SK-N-SH (cell line): ENCODE measurements around the gene CTCF. TPM values are rescaled to one million over a fixed set of nuclear protein-coding genes. Genes with fewer than 3 reads are reported as not detected.

Experiments used
- CTCF ChIA-PET: fragments of 300-600, 350-600 bp; formaldehyde crosslinking; extraction: SDS; loops from one replicate; lab custom pipeline; 2021; lab: Yijun Ruan, JAX
- POLR2A ChIA-PET: fragments of 350-600 bp; sonication (Branson Sonifier 250); formaldehyde crosslinking; extraction: SDS; loops from one replicate; lab custom pipeline; 2020; ENCODE audit warnings: antibody characterized with exemption, inconsistent platforms; lab: Yijun Ruan, JAX
- DNase-seq: peaks from one replicate; pipeline ENCODE4 v3.0.0; 2012
- H2AFZ ChIP-seq: fragments of 200-600 bp; sonication (generic); 2 replicates; pipeline ENCODE4 v1.8.1; 2016; ENCODE audit warnings: antibody characterized with exemption, mild to moderate bottlenecking, low read depth
- H3F3A ChIP-seq: fragments of 200-600 bp; sonication (generic); replicated peaks from 2 replicates; pipeline ENCODE3; 2016; ENCODE audit warnings: antibody characterized with exemption, mild to moderate bottlenecking; ENCODE audit not compliant: insufficient read depth
- H3K27ac ChIP-seq, 2 experiments: fragments of 200-500 bp in 1 of 2; fragments of 200-600 bp in 1 of 2; sonication (Bioruptor generic) in 1 of 2; sonication (generic), shearing (Covaris generic) in 1 of 2; 2 replicates each; pipeline versions ENCODE4 v1.5.1 to v1.6.1; 2014 to 2016; ENCODE audit warnings: low read depth in 2 of 2, inconsistent platforms in 1 of 2, low read length in 1 of 2, mild to moderate bottlenecking in 1 of 2, mixed read lengths in 1 of 2
- H3K27me3 ChIP-seq: fragments of 200-600 bp; sonication (generic), shearing (Covaris generic); 2 replicates; pipeline ENCODE4 v1.6.1; 2016; ENCODE audit warnings: mixed run types; ENCODE audit not compliant: insufficient read depth
- H3K36me3 ChIP-seq, 2 experiments: fragments of 200-500 bp in 1 of 2; fragments of 200-600 bp in 1 of 2; sonication (Bioruptor generic) in 1 of 2; sonication (generic) in 1 of 2; replicated peaks in 1 of 2; 2 replicates each; pipeline versions ENCODE3 to v1.5.1; 2014 to 2016; ENCODE audit warnings: low read length in 1 of 2, mild to moderate bottlenecking in 1 of 2; ENCODE audit not compliant: insufficient read depth in 2 of 2, control insufficient read depth in 1 of 2
- H3K4me1 ChIP-seq, 2 experiments: fragments of 200-500 bp in 1 of 2; fragments of 200-600 bp in 1 of 2; sonication (Bioruptor generic) in 1 of 2; sonication (generic), shearing (Covaris generic) in 1 of 2; 2 replicates each; pipeline versions ENCODE4 v1.5.1 to v1.6.1; 2014 to 2016; ENCODE audit warnings: low read depth in 1 of 2, low read length in 1 of 2, mixed run types in 1 of 2; ENCODE audit not compliant: insufficient read depth in 2 of 2, control insufficient read depth in 1 of 2
- H3K4me2 ChIP-seq: fragments of 200-600 bp; sonication (generic), shearing (Covaris generic); 2 replicates; pipeline ENCODE4 v1.6.1; 2017; ENCODE audit warnings: mixed run types
- H3K4me3 ChIP-seq, 2 experiments: fragments of 200-500 bp in 1 of 2; fragments of 200-600 bp in 1 of 2; sonication (Bioruptor generic) in 1 of 2; sonication (generic), shearing (Covaris generic) in 1 of 2; 2 replicates each; pipeline versions ENCODE4 v1.5.1 to v1.8.1; 2014 to 2016; ENCODE audit warnings: low read depth in 2 of 2, inconsistent platforms in 1 of 2, low read length in 1 of 2, mild to moderate bottlenecking in 1 of 2, mixed read lengths in 1 of 2, moderate library complexity in 1 of 2
- H3K79me2 ChIP-seq: fragments of 200-600 bp; sonication (generic); 2 replicates; pipeline ENCODE4 v1.8.1; 2017; ENCODE audit warnings: mild to moderate bottlenecking; ENCODE audit not compliant: insufficient read depth
- H3K9ac ChIP-seq: fragments of 200-600 bp; sonication (generic); 2 replicates; pipeline ENCODE4 v1.6.1; 2017; ENCODE audit warnings: mixed run types
- H3K9me2 ChIP-seq: fragments of 200-600 bp; sonication (generic); 2 replicates; pipeline ENCODE4 v1.6.1; 2017; ENCODE audit warnings: mixed run types
- H3K9me3 ChIP-seq: fragments of 200-600 bp; sonication (generic); 2 replicates; pipeline ENCODE4 v1.6.1; 2017; ENCODE audit warnings: mixed run types, mild to moderate bottlenecking, moderate library complexity
- H4K20me1 ChIP-seq: fragments of 200-600 bp; sonication (generic); 2 replicates; pipeline ENCODE4 v1.6.1; 2017; ENCODE audit warnings: mild to moderate bottlenecking, mixed run types; ENCODE audit not compliant: insufficient read depth
- EP300 ChIP-seq, 2 experiments: IDR thresholded peaks; 2 replicates each; pipeline versions ENCODE4 v1.4.0 to v1.6.1; 2012; ENCODE audit warnings: borderline replicate concordance in 1 of 2, low read depth in 1 of 2, low read length in 1 of 2
- GATA2 ChIP-seq: sonication (generic); formaldehyde crosslinking; IDR thresholded peaks from 2 replicates; pipeline ENCODE4 v1.5.0; 2020; ENCODE audit warnings: mild to moderate bottlenecking, missing genetic modification reagents
- NRF1 ChIP-seq: IDR thresholded peaks from 2 replicates; pipeline ENCODE4 v1.6.1; 2012; ENCODE audit warnings: low read depth, mild to moderate bottlenecking, low read length
- REST ChIP-seq: IDR thresholded peaks from 2 replicates; pipeline ENCODE4 v1.6.1; 2012; ENCODE audit warnings: mild to moderate bottlenecking, low read depth, low read length, moderate library complexity
- SMC3 ChIP-seq: IDR thresholded peaks from 2 replicates; pipeline ENCODE4 v1.6.1; 2012; ENCODE audit warnings: low read depth, low read length, improper control_type of control experiment
- TCF12 ChIP-seq: IDR thresholded peaks from 2 replicates; pipeline ENCODE4 v1.4.0; 2012
- TEAD4 ChIP-seq: IDR thresholded peaks from 2 replicates; pipeline ENCODE4 v1.4.0; 2012; ENCODE audit warnings: mild to moderate bottlenecking, borderline replicate concordance; ENCODE audit not compliant: insufficient read depth
- WGBS: methylation state at CpG from one replicate; pipeline ENCODE4 v1.1.6; 2017; ENCODE audit warnings: low lambda C conversion rate; 5-methylcytosine and 5-hydroxymethylcytosine counted together
- polyA plus RNA-seq, 3 experiments: library from polyadenylated mRNA; depleted of rRNA; stranded (reverse); fragments of >200 nt; gene quantifications; 2 replicates each; pipeline ENCODE4 v1.2.3, GENCODE V29; 2012
- TF ChIP-seq, protein P1 (sequence below): fragments of 150-350 bp; IDR thresholded peaks from 2 replicates; pipeline ENCODE4 v1.6.1; 2017; ENCODE audit warnings: antibody characterized with exemption, low read length, low read depth, borderline replicate concordance
- TF ChIP-seq, protein P2 (sequence below): IDR thresholded peaks from 2 replicates; pipeline ENCODE4 v1.4.0; 2012; ENCODE audit warnings: low read depth, borderline replicate concordance
- TF ChIP-seq, protein P3 (sequence below): fragments of 200-600 bp; sonication (generic); IDR thresholded peaks from 2 replicates; pipeline ENCODE4 v1.6.1; 2017; ENCODE audit warnings: antibody characterized with exemption, mild to moderate bottlenecking, moderate library complexity

CTCF gene
- polyA plus RNA-seq, 1 of the 3 experiments (the other 2 are of a cell fraction) = 19.6 TPM

DNA sequence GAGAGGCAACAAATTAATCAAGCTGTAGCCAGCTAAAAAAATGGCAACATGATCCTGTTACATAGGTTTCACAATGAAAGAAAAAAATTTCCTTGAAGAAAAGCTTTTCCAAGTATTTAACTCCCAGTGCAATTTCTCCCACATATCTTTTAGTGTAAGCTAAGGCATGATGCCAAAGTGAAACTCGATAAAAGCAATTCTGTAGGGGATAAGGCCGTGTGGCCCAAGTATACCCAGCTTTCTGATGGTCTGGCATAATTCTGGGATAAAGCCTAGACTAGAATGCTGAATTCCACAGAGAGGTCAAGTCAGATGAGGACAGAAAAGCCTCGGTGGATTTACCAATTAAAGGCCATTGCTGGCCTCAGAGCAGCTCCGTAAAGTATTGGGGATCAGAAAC lies 36.2 kb downstream of the CTCF start (continued):
- TF ChIP-seq, protein P1, sequence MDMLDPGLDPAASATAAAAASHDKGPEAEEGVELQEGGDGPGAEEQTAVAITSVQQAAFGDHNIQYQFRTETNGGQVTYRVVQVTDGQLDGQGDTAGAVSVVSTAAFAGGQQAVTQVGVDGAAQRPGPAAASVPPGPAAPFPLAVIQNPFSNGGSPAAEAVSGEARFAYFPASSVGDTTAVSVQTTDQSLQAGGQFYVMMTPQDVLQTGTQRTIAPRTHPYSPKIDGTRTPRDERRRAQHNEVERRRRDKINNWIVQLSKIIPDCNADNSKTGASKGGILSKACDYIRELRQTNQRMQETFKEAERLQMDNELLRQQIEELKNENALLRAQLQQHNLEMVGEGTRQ = no peak
- no peak for TF ChIP-seq REST

DNA sequence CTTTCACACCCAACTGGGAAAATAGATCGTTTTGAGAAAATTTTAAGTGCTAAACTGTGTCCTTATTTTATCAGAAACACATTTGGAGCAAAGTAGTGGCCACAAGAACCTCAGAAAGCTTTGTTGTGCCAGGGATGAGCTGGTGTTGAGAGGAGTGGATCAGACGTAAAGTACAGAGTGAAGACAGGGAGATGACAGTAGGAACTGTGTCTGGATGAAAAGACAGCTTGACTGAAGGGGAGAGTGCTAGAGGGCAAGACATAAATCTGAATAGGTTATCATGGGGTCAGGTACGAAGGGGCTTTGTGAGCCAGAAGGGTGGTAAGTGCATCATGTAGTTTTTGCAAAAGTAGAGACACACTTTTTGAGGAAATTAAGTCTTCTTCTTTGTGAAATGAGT lies 43.3 kb downstream of the CTCF start:
- no peaks in the 10 kb centered on the region for H3K4me1 ChIP-seq
- peaks cover 99% of the 10 kb centered on the region for H3K79me2 ChIP-seq
- POLR2A ChIA-PET = no interaction called here
- H3K9ac ChIP-seq = no peak overlapping the region
- CTCF ChIA-PET = no interaction called here
- H3K36me3 ChIP-seq = peaks cover under 1 to 2% of the 10 kb centered on the region in 2 experiments
- peaks cover 19% of the 10 kb centered on the region for H4K20me1 ChIP-seq
- no peaks in the 10 kb centered on the region for H3K9me3 ChIP-seq
- DNase-seq = no peak
- 95% methylated on average over 3 of the region's 3 CpGs for WGBS
- no peaks in the 10 kb centered on the region for H3K27me3 ChIP-seq
- no peak overlapping the region for H3K4me3 ChIP-seq
- no peaks in the 10 kb centered on the region for H3K9me2 ChIP-seq
- H3K27ac ChIP-seq = no peak overlapping the region
- no peak for TF ChIP-seq TCF12
- no peak for TF ChIP-seq GATA2 (CRISPR knock-in tag)
- no peak for TF ChIP-seq EP300 (IDR thresholded peaks at IDR 0.05; ENCODE audit: borderline replicate concordance in 1 of 2, low read depth in 1 of 2, low read length in 1 of 2)
- TF ChIP-seq, protein P1 = no peak
- no peak for TF ChIP-seq TEAD4
- no peak for TF ChIP-seq NRF1
- no peak for TF ChIP-seq SMC3
- TF ChIP-seq, protein P2, sequence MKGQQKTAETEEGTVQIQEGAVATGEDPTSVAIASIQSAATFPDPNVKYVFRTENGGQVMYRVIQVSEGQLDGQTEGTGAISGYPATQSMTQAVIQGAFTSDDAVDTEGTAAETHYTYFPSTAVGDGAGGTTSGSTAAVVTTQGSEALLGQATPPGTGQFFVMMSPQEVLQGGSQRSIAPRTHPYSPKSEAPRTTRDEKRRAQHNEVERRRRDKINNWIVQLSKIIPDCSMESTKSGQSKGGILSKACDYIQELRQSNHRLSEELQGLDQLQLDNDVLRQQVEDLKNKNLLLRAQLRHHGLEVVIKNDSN = no peak
- TF ChIP-seq, protein P3, sequence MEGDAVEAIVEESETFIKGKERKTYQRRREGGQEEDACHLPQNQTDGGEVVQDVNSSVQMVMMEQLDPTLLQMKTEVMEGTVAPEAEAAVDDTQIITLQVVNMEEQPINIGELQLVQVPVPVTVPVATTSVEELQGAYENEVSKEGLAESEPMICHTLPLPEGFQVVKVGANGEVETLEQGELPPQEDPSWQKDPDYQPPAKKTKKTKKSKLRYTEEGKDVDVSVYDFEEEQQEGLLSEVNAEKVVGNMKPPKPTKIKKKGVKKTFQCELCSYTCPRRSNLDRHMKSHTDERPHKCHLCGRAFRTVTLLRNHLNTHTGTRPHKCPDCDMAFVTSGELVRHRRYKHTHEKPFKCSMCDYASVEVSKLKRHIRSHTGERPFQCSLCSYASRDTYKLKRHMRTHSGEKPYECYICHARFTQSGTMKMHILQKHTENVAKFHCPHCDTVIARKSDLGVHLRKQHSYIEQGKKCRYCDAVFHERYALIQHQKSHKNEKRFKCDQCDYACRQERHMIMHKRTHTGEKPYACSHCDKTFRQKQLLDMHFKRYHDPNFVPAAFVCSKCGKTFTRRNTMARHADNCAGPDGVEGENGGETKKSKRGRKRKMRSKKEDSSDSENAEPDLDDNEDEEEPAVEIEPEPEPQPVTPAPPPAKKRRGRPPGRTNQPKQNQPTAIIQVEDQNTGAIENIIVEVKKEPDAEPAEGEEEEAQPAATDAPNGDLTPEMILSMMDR = no peak
- no peak overlapping the region for H2AFZ ChIP-seq
- H3F3A ChIP-seq = no peaks in the 10 kb centered on the region
- H3K4me2 ChIP-seq = no peak overlapping the region
